Measurements from ENCODE around the gene KL.

The KL gene

GRCh38 chr13:33003458-33004019 lies 12.7 kb upstream of the KL start:
- no peak for DNase-seq (ENCODE audit: low read depth in 1 of 2, low spot score in 1 of 2)

GRCh38 chr13:33004511-33004910 lies 11.7 kb upstream of the KL start:
- DNase-seq (ENCODE audit: low read depth in 1 of 2, low spot score in 1 of 2) = no peak

- no peak for DNase-seq (ENCODE audit: low read depth in 1 of 2, low spot score in 1 of 2)
Measured at GRCh38 chr13:33006134-33006533, 10.1 kb upstream of the KL start.

GRCh38 chr13:33006638-33007037 lies 9.6 kb upstream of the KL start:
- no peak for DNase-seq (ENCODE audit: low read depth in 1 of 2, low spot score in 1 of 2)

GRCh38 chr13:33007237-33007636 lies 9.0 kb upstream of the KL start:
- no peak for DNase-seq (ENCODE audit: low read depth in 1 of 2, low spot score in 1 of 2)

- no peak for DNase-seq (ENCODE audit: low read depth in 1 of 2, low spot score in 1 of 2)
Measured at GRCh38 chr13:33007950-33008349, 8.3 kb upstream of the KL start.

- no peak for DNase-seq (ENCODE audit: low read depth in 1 of 2, low spot score in 1 of 2)
Measured at GRCh38 chr13:33008946-33009722, 7.1 kb upstream of the KL start.

- DNase-seq (ENCODE audit: low read depth in 1 of 2, low spot score in 1 of 2) = no peak
Measured at GRCh38 chr13:33011828-33012470, 4.3 kb upstream of the KL start.

GRCh38 chr13:33014291-33014690 lies 1.9 kb upstream of the KL start:
- no peak for DNase-seq (ENCODE audit: low read depth in 1 of 2, low spot score in 1 of 2)

GRCh38 chr13:33015241-33015668 lies 968 bp upstream of the KL start:
- DNase-seq (ENCODE audit: low read depth in 1 of 2, low spot score in 1 of 2) = no peak

- DNase-seq (ENCODE audit: low read depth in 1 of 2, low spot score in 1 of 2) = no peak
Measured at GRCh38 chr13:33015791-33016323, 366 bp upstream of the KL start.

- DNase-seq (ENCODE audit: low read depth in 1 of 2, low spot score in 1 of 2) = no peak
Measured at GRCh38 chr13:33017323-33017929, 1.2 kb downstream of the KL start.

GRCh38 chr13:33018886-33019285 lies 2.7 kb downstream of the KL start:
- DNase-seq (ENCODE audit: low read depth in 1 of 2, low spot score in 1 of 2) = no peak

GRCh38 chr13:33022986-33023385 lies 6.8 kb downstream of the KL start:
- DNase-seq (ENCODE audit: low read depth in 1 of 2, low spot score in 1 of 2) = no peak

- no peak for DNase-seq (ENCODE audit: low read depth in 1 of 2, low spot score in 1 of 2)
Measured at GRCh38 chr13:33025220-33025744, 9.1 kb downstream of the KL start.

GRCh38 chr13:33026489-33027152 lies 10.4 kb downstream of the KL start:
- no peak for DNase-seq (ENCODE audit: low read depth in 1 of 2, low spot score in 1 of 2)

- DNase-seq (ENCODE audit: low read depth in 1 of 2, low spot score in 1 of 2) = no peak
Measured at GRCh38 chr13:33028620-33029019, 12.4 kb downstream of the KL start.

- no peak for DNase-seq (ENCODE audit: low read depth in 1 of 2, low spot score in 1 of 2)
Measured at GRCh38 chr13:33031277-33031676, 15.1 kb downstream of the KL start.

GRCh38 chr13:33032037-33032625 lies 15.9 kb downstream of the KL start:
- DNase-seq (ENCODE audit: low read depth in 1 of 2, low spot score in 1 of 2) = no peak

- no peak for DNase-seq (ENCODE audit: low read depth in 1 of 2, low spot score in 1 of 2)
Measured at GRCh38 chr13:33033051-33033812, 17.0 kb downstream of the KL start.

Data from activated T-helper 1 cell treated with anti-CD3 and anti-CD28 coated beads, Interleukin-2, amount 50 U/mL, for 16 hours (primary cell).